Peyer's patch (tissue), 4 donors: ENCODE measurements around the gene KCNQ1. TPM values are rescaled to one million over a fixed set of nuclear protein-coding genes. Genes with fewer than 3 reads are reported as not detected.

ENCODE experiments used
- DNase-seq, 3 donors: peaks; one replicate each; pipeline ENCODE4 v3.0.0-alpha.2; 2017 to 2019
- H3K27ac ChIP-seq, 4 donors: fragments of 200-600 bp; sonication (generic); one replicate each; pipeline ENCODE4 v1.5.1; 2016 to 2019
- H3K27me3 ChIP-seq, 2 donors: fragments of 200-600 bp; sonication (generic); one replicate each; pipeline ENCODE4 v1.5.1; 2019
- H3K36me3 ChIP-seq, 3 donors: fragments of 200-600 bp; sonication (generic); one replicate each; pipeline ENCODE4 v1.5.1; 2016 to 2019
- H3K4me1 ChIP-seq, 4 donors: fragments of 200-600 bp; sonication (generic); one replicate each; pipeline ENCODE4 v1.5.1; 2016 to 2019
- H3K4me3 ChIP-seq, 4 donors: fragments of 200-600 bp; sonication (generic); 1 replicate in 3 of 4; 2 replicates in 1 of 4; pipeline ENCODE4 v1.5.1; 2016 to 2019; ENCODE audit warnings: mild to moderate bottlenecking in 1 of 4
- H3K9me3 ChIP-seq, 4 donors: fragments of 200-600 bp; sonication (generic); one replicate each; pipeline ENCODE4 v1.5.1; 2016 to 2019; ENCODE audit warnings: mild to moderate bottlenecking in 1 of 4
- CTCF ChIP-seq, 6 experiments: fragments of 450-650 bp in 4 of 6; fragments of 200-600 bp in 2 of 6; sonication (generic) in 1 of 6; IDR thresholded peaks; one replicate each; pipeline ENCODE4 v1.5.1; 2017 to 2019; ENCODE audit warnings: antibody characterized with exemption in 6 of 6, mild to moderate bottlenecking in 3 of 6, moderate library complexity in 1 of 6
- POLR2A ChIP-seq, 2 donors: fragments of 450-650 bp; IDR thresholded peaks; one replicate each; pipeline ENCODE4 v1.5.1; 2017; ENCODE audit warnings: antibody characterized with exemption in 2 of 2, mild to moderate bottlenecking in 2 of 2, moderate library complexity in 2 of 2
- total RNA-seq, 4 donors: library from RNA; depleted of rRNA; stranded (reverse); fragments of >200 nt; gene quantifications; one replicate each; pipeline ENCODE4 v1.1.0, GENCODE V29; 2016

KCNQ1 gene
- total RNA-seq, 4 donors from 2014 or later = 50.6 to 66.4 (median 54.2) TPM

DNA sequence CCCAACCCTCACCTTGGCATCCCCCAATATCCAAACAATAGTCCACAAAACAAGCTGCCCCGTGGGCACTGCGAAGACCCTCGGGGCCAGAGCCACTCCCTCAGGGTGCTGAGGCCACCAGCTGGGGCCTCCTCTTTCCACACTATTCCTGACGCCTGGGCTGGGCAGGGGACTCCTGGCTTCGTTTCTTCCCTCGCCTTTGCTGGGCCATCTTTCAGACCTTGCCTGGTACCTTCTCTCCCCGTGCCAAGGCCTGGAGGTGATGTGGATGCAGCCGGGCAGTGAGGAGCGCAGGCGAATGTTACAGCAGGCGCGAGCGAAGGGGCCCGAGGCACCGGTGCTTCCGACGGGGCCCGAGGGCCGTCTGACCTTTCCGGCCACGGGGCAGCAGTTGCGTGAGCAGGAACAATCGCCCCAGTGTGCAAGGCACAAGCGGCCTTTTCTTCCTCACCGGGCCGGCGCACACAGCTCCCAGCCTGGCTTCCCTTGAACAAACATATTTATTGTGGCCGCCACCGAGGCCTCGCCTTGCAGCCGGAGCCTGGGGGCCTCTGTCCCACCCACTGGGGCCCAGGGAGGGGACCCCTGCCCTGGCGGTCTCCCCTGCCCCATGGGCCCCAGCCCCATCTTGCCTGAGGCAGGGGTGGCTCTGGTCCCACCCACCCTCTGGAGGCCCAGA is 287.6 kb downstream of the KCNQ1 start:
- Histone ChIP-seq H3K36me3 (no peaks in the 10 kb centered on the region), H3K27me3 (no peaks in the 10 kb centered on the region), H3K4me3 (no peak overlapping the region), H3K4me1 (peaks cover 0 to 29% (median 2%) of the 10 kb centered on the region in 4 donors), H3K9me3 (no peaks in the 10 kb centered on the region), H3K27ac (no peak overlapping the region)
- no peak for DNase-seq
- TF ChIP-seq CTCF (IDR thresholded peaks at IDR 0.05) = no peak
- no peak for TF ChIP-seq POLR2A (IDR thresholded peaks at IDR 0.05)

GRCh38 chr11:2732940-2733628 is 288.3 kb downstream of the KCNQ1 start:
- no peak for TF ChIP-seq POLR2A (IDR thresholded peaks at IDR 0.05)
- no peak for TF ChIP-seq CTCF (IDR thresholded peaks at IDR 0.05)
- H3K4me1 ChIP-seq = peaks cover 0 to 36% (median 2%) of the 10 kb centered on the region in 4 donors
- H3K27me3 ChIP-seq = no peaks in the 10 kb centered on the region
- no peaks in the 10 kb centered on the region for H3K9me3 ChIP-seq
- no peak overlapping the region for H3K27ac ChIP-seq
- DNase-seq = no peak
- no peaks in the 10 kb centered on the region for H3K36me3 ChIP-seq
- no peak overlapping the region for H3K4me3 ChIP-seq

- no peaks in the 10 kb centered on the region for H3K9me3 ChIP-seq
- no peak for DNase-seq
- peaks cover 0 to 33% (median 2%) of the 10 kb centered on the region in 4 donors for H3K4me1 ChIP-seq
Measured at GRCh38 chr11:2734181-2735052, 289.6 kb downstream of the KCNQ1 start.

GRCh38 chr11:2735053-2735589 is 290.3 kb downstream of the KCNQ1 start:
- H3K36me3 ChIP-seq = no peaks in the 10 kb centered on the region
- no peaks in the 10 kb centered on the region for H3K27me3 ChIP-seq
- peaks cover 0 to 28% (median 2%) of the 10 kb centered on the region in 4 donors for H3K4me1 ChIP-seq
- H3K27ac ChIP-seq = no peak overlapping the region
- DNase-seq = no peak
- TF ChIP-seq CTCF (IDR thresholded peaks at IDR 0.05) (no peak), POLR2A (IDR thresholded peaks at IDR 0.05) (no peak)
- no peaks in the 10 kb centered on the region for H3K9me3 ChIP-seq
- no peak overlapping the region for H3K4me3 ChIP-seq

More at GRCh38 chr11:2734181-2735052, 289.6 kb downstream of the KCNQ1 start:
- H3K36me3 ChIP-seq = no peaks in the 10 kb centered on the region
- no peaks in the 10 kb centered on the region for H3K27me3 ChIP-seq
- no peak overlapping the region for H3K4me3 ChIP-seq
- no peak overlapping the region for H3K27ac ChIP-seq
- TF ChIP-seq POLR2A (IDR thresholded peaks at IDR 0.05) (no peak), CTCF (IDR thresholded peaks at IDR 0.05) (no peak)

DNA sequence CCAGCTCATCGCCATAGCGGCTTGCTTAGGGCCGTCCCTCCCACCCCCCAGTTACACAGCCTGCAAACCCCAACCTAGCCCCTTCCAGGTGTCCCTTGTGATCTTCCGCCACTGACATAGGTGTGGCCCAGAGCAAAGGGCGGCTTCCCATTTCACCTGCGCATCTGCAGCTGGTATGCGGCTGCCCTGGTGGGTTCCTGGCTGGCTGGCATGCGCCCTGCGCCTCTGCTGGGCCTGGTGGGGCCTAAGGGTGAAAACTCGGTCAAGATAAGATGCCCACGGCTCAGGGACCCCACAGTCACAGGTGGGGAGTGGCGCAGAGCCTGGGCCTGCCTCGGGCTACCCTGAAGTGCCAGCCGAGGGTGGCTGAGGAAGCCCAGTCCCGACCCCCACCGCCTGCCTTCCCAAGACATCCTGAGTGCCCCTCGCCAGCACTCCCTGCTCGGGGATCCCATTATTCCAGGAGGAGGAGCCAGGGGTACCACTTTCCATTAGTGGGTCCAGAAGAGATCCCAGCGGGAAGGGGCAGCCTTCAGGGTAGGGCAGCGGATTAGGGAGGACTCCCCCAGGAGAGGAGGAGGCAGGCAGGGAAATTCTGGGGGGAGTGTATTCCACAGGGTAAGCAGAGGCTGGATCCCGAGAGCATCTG is 291.9 kb downstream of the KCNQ1 start:
- peak in 2 of 3 donors; percentile 61 to 69 for DNase-seq
- H3K27me3 ChIP-seq = no peaks in the 10 kb centered on the region
- no peak for TF ChIP-seq CTCF (IDR thresholded peaks at IDR 0.05)
- TF ChIP-seq POLR2A (IDR thresholded peaks at IDR 0.05) = no peak
- peak overlapping the region in 2 of 4 donors; percentile 8 to 27 for H3K27ac ChIP-seq
- H3K4me3 ChIP-seq = no peak overlapping the region
- H3K9me3 ChIP-seq = no peaks in the 10 kb centered on the region
- no peaks in the 10 kb centered on the region for H3K36me3 ChIP-seq
- peaks cover 0 to 24% (median 2%) of the 10 kb centered on the region in 4 donors for H3K4me1 ChIP-seq
